HG02943 (cell line): ENCODE measurements around the gene FAM53B.

ENCODE experiments used
- ATAC-seq: cut with Tn5 transposase; IDR thresholded peaks from one replicate; pipeline ENCODE4 v1.9.1; 2021; ENCODE audit warnings: mild to moderate bottlenecking, low read depth, moderate library complexity; ENCODE audit not compliant: unreplicated experiment

FAM53B gene

DNA sequence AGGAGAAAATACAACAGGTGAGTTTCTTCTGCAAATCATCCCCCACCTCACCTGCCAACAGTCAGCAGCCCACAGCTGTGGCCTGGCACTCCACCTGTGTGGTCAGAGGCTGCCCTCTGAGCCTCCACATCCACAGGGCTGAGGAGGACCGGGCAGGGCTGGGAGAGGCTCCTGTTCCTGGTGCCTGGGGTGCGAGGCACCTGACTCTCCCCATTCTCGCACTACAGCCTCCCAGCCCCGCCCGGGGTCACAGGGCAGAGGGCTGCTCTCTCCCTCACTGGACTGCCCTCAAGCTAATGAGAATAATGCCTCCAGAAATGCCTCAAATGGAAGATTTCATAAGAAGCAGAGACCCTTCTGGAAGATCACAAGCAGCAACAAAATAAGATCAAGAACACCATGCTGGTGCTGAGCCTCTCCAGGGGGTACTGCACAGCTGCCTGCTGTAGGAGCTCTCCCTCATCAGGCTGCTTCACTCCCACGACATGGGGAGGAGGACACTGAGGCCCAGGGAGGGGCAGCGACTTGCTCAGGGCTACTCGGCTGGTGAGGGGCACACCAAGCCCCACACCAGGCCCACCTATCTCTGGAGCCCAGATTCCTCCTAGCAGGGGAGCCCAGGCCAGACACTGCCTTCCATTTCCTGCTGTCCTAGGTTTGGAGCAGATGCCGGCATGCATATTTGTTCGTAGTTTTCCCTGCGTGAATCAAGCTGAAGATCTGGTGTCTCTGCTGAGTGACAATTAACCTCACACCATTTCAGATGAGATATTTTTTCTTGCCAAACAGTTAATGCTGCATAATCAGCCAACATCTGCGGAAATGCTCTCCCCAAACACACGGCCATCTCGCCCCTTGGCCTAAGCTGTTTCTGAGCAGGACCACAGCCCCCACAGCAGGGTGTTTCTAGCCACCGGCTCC lies 76.5 kb downstream of the FAM53B start:
- ATAC-seq = no peak

DNA sequence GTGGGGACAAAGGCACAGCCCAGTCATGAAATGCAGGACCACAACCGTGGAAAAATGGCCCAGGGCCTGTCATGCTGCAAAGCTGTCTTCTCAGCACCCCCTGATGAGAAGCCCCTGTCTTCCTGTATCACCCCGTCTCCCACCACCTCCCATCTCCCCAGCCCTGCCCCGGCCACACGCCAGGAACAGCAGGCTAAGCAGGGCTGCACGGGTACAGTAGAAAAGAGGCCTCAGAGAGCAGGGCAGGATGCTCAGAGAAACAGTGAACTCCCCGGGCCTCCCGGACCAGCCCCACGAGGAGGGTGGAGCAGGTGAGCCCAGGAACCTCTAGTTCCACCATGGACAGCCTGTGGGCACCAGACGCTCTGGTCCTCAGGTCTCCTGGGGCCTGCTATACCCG lies 77.7 kb downstream of the FAM53B start:
- no peak for ATAC-seq

DNA sequence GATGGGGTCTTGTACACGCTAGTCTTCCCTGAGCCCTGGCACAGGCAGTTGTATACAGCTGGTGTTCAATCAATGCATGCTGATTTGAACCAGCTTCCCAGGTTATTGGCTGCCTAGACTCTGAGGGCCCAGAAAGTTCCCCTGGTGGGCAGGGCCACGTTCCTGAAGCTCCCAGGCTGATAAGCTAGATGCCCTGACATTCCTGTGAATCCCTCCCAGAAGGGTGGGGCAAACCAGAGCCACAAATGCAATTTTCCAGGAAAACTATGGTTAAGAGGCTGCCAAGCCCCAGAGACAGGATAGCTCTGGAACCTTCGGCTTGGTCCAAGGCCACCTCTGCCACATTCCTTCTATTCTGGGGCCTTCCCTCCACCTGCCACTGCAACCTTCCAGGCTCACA lies 78.2 kb downstream of the FAM53B start:
- ATAC-seq = no peak

DNA sequence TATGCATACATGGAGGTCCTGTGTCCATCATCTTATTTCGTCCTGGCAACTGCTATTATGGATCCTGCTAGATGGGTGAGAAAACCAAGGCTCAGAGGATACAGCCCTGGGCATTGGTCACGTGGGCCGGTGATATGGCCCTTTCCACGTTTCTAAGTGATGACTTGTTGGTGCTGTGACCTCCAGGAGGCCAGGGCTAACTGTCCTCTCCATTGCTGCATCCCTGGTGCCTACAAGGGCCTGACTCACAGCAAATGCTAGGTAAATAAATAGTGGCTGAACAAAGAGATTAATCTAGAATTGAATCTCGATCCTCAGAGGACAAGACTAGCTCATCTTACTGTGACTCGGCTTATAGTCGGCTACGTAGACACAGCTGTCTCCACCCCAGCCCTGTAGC lies 78.6 kb downstream of the FAM53B start:
- no peak for ATAC-seq

DNA sequence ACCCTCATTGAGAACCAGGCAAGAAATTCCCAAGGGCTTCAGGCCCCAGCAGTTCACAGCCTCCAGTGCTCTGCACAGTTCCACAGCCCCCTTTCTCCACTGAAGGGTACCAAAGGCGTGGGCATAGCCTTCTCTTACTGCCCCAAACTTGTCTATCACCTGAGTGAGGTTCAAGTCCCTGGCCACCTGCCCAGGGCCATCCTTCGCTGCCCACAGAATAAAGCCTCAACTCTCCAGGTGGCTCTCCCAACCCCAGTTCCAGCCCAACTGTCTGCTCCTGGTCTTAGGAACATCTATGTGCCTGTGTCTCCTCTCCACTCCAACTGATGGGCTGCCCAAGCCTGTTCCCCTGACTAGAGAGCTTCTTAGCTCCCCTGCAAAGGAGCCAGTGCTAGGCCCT lies 79.1 kb downstream of the FAM53B start:
- no peak for ATAC-seq

DNA sequence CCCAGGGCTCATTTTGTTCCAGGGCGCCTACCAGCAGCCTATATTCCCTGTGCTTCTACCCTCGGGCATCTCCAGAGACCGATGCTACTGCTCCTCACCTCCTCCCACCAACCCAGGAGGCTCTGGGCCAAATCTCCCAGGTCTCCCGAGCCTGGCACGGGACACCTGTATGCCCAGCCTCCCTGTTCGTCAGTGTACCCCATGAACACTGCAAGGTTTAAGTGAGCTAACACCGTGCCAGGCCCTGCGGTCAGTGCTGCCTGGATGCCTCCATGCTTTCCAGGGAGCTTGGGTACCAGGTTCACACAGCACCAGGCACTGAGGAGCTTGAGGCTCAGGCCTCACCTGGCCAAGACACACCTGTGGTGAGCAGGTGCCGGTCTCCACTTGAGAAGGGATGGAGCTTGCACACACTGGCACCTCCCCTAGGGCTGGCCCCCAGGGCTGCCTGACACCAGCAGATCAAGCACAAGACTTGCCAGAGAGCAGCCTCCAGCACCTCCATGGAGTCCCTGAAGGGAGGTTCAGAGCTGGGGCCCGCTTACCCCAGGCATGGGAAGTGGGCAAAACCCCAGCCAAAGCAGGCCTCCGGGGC lies 80.3 kb downstream of the FAM53B start:
- ATAC-seq = no peak

DNA sequence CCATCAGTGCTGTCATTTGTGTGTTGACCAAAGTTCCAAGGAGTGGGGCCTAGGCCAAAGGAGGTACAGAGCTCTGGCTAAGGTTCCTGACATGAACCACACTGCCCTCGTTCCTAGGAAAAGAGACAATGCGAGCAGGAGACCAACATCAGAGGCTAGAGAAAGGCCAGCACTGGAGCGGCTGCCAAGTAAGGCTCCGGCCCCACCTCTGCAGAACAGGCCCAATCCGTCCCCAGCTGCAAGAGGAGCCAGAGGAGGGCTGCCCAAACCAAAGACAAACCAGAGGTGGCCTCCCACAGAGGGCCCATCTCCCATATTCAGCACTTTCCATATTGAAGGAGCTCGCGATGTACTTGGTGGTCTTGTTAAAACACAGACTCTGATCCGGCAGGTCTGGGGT lies 81.0 kb downstream of the FAM53B start:
- no peak for ATAC-seq

DNA sequence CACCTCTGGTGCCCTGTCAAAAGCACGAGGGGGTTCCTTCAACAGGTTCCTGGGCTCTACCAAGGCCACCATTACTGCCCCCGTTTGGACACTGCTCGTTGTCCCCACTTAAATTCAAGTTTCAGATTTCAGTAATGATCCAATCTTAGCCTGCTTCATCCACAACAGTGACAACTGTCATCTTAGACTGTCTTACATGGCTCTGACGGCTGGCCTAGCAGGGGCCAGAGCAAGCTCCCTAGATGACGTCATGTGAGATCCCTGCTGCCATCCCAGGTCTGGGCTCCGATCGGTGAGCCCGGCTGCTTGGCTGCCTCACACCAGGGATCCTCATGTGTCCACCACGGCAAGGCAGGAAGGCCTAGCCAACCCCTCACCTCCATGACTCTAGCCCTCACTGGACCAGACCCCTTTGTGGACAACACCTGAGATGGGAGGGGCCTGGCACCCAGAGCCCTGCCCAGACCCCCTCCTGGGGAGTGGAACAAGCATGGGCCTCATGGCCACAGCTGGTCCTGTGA lies 82.5 kb downstream of the FAM53B start:
- no peak for ATAC-seq

DNA sequence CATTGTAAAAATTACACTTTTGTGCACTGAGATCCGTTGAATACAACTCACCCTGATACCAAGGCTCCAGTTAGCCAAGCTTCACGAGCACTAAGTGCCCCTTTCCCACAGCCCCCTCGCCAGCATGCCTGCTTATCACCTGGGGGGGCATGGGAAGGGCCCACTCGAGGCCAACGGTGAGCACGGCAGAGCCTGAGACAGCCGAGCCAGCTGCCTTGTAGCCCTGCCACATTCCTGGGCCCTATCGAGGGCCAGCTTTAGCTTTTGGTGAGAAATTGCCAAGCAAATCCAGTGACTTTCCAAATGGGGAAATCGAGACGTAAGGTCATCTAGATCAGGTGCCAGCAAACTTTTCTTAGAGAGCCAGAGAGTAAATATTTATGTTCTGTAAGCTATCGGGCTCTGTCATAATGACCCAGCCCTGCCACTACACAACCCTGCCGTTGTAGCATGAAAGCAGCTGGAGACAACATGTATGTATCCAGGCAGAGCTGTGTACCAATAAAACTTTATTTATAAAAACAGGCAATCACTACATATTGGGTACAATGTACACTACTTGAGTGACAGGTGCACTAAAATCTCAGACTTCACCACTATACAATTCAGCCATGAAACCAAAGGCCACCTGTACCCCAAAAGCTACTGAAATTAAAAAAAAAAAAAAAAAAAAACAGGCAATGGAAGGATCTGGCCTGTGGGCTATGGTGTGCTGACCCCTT lies 83.6 kb downstream of the FAM53B start:
- no peak for ATAC-seq

DNA sequence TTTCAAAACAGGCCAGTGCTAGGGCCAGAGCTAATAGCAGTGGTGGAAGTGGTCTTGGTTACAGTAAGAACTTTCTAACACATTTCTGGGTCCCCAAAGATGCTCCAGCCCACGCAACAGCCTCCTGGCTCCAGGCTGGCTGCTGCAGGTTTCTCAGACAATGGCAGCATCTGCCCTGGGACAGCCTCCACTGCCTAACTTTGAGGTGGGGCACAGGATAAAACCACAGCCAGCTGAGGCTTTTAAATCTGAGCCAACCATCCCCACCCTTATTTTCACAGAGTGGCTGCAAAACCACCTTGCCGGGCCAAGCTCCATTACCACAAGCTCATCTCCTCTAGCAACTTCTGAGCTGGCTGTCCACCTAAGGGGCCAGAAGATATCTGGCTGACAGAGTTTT lies 84.8 kb downstream of the FAM53B start:
- no peak for ATAC-seq

DNA sequence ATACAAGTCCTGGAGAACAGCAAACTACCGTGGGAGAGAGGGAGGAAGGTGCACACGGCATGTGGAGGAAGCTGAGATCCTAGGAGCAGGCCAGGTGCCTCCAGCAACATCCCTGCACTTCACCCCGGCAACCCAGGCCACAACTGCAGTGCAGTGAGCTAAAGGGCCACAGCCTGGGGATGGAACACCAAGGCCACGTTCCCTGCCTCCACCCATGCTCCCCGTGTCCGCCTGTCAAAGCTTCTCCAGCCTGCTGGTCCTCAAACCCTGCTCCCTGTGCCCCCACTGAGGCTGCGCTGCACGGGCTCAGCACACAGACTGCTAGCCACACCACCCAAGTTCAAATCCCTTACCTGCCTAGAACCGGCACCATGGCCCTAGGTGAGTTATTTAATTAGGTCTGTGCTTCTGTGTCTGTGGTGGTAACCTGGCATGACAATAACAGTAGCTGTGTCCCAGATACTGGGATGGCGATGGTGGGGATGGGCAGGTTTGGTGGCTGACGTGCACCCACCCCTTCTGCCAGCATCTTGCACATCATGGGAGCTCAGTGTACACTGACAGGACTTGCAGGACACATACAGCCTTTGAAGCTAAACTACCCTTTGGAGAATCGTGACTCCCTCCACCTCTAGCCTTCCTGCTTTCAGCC lies 85.5 kb downstream of the FAM53B start:
- no peak for ATAC-seq

DNA sequence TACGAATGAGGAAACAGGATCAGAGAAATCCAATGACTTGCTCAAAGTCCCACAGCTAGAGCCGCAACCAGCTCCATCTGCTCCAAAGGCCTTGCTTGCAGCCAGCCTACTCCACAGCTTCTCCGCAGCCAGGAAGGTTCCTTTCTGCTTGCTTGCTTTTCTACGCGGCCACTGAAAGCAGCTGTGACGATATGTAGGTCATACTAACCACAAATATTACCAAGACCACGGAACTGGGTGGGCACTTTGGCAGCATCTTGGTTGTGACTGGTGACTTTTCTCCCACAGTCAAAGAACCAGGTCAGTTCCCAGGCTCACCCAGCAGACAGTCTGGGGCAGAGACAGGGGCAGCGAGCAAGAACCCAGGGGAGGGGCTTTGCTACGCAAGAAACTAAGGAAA lies 86.4 kb downstream of the FAM53B start:
- ATAC-seq = no peak

DNA sequence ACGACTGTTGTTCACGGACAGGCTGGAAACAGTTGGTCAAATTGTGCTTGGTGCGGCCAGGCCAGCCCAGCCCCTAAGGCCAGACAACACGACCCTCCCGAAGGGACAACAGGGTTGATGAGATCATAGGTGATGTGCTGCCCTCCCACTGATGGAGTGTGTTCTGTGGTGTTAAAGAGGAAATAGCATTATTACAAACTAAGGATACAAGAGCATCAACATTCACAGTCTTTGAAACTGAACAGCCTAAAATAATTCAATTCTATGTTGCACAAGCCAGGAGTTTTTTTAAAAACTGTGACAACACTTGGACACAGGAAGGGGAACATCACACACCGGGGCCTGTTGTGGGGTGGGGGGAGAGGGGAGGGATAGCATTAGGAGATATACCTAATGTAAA lies 87.6 kb downstream of the FAM53B start:
- ATAC-seq = no peak

DNA sequence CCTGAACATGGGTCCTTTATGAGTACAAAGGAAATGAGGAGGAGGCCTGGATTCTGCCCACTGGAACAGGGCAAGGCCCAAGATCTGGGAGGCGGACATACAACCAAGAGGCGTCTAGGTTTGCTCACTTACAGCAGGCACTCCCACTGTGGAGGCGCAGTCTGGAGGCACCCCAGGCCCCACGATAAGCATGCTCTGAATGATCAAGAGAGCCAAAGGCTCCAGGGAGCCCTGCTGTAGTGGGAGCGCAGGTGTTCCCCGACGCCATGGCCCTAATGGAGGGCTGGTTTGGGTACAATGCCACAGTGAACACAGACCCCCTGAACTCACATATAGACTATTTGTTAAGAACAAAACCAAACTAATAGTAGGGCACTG lies 88.1 kb downstream of the FAM53B start:
- ATAC-seq = no peak

DNA sequence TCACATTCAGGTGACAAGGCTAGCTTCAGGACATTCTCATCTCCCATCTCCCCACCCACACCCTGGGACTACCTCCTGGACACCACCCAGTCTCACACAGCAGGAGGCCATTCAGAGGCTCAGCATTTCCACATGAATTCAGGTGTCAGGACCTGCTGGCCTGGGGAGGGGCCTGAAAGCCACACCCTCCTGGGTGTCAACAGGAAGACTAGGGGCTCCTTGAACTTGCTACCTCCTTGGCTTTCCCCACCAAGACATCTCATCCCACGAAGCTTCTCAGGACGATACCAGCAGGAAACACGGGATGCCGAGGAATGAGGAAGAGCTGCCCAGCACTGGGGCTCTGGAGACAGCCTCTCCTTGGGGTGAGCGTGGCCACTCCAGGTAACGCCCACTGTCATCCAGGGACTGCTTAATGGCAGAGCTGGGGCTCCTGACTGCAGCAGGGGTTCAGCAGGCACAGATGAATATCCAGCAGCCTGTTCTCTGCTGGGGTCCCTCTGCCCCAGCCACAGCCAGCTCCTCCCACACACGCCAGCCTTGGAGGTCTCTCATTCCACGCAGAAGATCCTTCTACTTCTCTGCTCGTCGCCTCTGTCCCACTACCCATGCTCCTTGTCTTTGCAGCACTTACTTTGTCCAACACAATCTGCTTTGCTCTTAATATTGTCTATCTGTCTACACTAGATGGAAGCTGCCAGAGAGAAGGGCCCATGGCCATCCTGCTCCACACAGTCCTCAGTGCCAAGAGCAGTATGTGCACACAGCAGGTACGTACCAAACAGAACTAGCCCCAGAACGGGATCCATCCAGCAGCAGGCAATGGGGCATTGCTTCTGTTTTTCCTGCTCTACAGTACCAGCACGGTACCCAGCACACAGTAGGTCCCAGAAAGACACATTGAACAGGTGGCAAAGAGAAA lies 88.7 kb downstream of the FAM53B start:
- ATAC-seq = no peak

DNA sequence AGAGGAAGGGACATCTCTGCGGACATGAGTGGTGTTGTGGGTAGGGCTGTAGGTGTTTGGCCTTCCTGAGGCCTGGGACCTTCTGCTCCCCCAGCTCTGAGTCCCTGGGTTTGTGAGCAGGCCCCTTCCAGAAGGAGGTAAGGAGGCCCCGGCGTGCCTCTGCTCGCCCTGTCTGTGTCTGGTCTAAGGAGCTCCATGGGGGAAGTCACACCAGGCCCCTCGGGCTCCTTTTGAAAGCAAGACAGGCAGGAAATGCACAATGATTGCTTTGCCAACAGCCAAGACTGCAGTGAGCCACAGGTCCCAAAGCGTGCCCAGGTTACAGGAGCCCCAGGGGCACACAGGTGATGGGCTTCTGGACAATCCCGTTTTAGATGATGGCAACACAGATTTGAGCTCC lies 89.5 kb downstream of the FAM53B start:
- no peak for ATAC-seq

DNA sequence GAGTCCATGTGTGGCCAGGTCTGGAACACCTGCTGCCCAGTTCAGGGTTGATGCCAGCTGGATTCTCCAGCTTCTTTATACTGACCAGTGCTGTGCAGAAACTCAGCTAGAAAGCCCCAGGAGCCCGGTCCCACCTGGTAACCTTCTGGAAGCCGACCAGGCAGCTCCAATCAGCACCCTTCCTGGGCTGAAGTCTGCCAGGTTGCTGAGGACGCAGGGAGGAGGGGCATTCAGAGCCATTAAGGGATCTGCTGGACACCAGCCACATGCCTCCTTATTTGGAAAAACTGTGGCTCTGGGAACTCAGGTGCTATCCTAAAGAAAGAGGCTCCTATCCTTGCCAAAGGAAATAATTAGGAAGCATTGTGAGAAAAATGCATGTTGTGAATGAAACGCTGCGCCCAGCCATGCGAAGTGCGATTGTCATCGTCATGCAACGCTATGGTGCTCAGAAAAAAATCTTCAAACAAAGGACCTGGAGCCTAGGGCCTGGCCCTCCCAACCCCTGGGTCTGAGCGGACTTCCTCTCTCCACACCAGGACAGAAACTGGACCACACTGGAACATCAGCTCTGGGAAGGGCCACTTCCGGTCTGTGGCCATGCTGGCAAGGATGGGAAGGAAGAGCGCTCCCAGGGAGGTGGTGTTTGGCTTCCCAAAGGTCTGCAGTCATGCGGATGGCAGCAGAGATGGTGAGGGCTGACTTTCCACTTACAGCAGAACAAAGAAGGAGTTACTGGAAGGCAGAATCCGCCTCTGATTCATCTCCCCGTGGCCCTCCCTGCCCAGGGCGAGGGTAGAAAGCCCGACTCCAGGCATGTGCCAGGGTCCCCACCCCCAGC lies 90.1 kb downstream of the FAM53B start:
- no peak for ATAC-seq

DNA sequence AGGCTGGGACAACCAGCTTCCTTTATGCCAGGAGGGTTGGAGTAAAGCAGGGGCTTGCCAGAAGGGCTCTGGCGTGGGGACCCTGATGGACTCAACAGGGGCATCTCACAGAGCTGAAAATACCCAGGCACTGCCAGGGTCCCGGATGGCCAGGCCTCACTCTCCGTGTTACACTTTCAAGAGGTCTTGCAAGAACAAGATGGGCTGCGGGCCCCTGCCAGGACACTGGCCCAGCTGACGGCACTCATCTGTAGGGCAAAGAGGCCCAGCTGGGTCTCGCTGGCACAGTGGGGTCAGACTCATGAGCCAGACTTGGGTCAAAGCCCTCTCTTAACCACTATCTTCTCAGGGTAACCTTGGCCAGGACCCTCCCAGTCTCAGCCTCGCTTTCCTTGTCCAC lies 90.9 kb downstream of the FAM53B start:
- ATAC-seq = no peak

DNA sequence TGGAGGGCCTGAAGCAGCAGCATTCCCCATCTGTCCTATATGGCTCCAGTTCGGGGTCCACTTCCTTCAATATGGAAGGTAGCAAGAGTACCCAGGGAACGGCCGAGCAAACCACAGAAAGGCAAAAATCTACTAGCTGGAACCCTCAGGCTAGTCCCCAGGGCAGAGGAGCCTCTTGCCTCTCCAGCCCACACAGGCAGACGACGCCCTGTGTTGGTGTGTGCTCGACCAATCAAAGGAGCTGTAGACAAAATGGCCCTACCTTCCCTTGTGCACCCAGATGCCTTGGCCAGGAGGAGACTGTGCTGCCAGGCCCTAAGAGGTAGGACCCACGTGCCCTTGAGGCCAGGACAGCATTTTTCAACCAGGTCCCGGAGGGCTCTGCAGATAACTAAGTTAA lies 91.5 kb downstream of the FAM53B start:
- ATAC-seq = no peak
